OCI-LY7 (cell line): ENCODE data around the gene DISC1. TPM values are rescaled to one million over a fixed set of nuclear protein-coding genes. Genes with fewer than 3 reads are reported as not detected.

ENCODE experiments used
- BruUV-seq: library from RNA; stranded (reverse); fragments of 400-500 nt; replicated peaks from 2 replicates; lab custom pipeline; 2021; lab: Mats Ljungman, UMichigan
- CTCF ChIA-PET: fragments of 300-600 bp; sonication (Branson Sonifier 250); formaldehyde crosslinking; loops from one replicate; lab custom pipeline; 2022; ENCODE audit warnings: antibody characterized with exemption; ENCODE audit not compliant: unreplicated experiment; lab: Charles Lee
- POLR2A ChIA-PET: fragments of 300-600 bp; sonication (Branson Sonifier 250); formaldehyde crosslinking; loops from one replicate; lab custom pipeline; 2022; ENCODE audit warnings: antibody characterized with exemption; lab: Charles Lee
- DNase-seq: peaks from one replicate; pipeline ENCODE4 v3.0.0-alpha.2; 2015; ENCODE audit warnings: low spot score
- H2AFZ ChIP-seq: fragments of 200-600 bp; sonication (generic), shearing (Covaris generic); 2 replicates; pipeline ENCODE4 v1.6.1; 2014; ENCODE audit warnings: mild to moderate bottlenecking, antibody characterized with exemption, low read length, moderate library complexity
- H3K27ac ChIP-seq: fragments of 200-600 bp; sonication (generic); 2 replicates; pipeline ENCODE4 v1.5.1; 2014; ENCODE audit warnings: mixed run types, low read depth, mild to moderate bottlenecking, moderate library complexity, low read length, inconsistent platforms; ENCODE audit not compliant: poor library complexity, severe bottlenecking
- H3K36me3 ChIP-seq: fragments of 200-600 bp; sonication (generic); 2 replicates; pipeline ENCODE4 v1.6.1; 2014; ENCODE audit warnings: mild to moderate bottlenecking, antibody characterized with exemption, low read length, moderate library complexity, mixed read lengths; ENCODE audit not compliant: insufficient read depth
- H3K4me1 ChIP-seq: fragments of 200-600 bp; sonication (generic); 2 replicates; pipeline ENCODE4 v1.5.1; 2014; ENCODE audit warnings: mild to moderate bottlenecking, low read length; ENCODE audit not compliant: insufficient read depth, poor library complexity, severe bottlenecking
- H3K4me2 ChIP-seq: fragments of 200-600 bp; sonication (generic); 2 replicates; pipeline ENCODE4 v1.6.1; 2014; ENCODE audit warnings: mild to moderate bottlenecking, low read length
- H3K4me3 ChIP-seq: fragments of 200-600 bp; sonication (generic); 2 replicates; pipeline ENCODE4 v1.5.1; 2014; ENCODE audit warnings: mild to moderate bottlenecking, low read depth, low read length; ENCODE audit not compliant: poor library complexity, severe bottlenecking
- H3K79me2 ChIP-seq: fragments of 200-600 bp; sonication (generic); 2 replicates; pipeline ENCODE4 v1.6.1; 2016; ENCODE audit warnings: low read depth, mild to moderate bottlenecking, low read length, moderate library complexity, mixed read lengths; ENCODE audit not compliant: insufficient read depth
- H3K9me2 ChIP-seq: fragments of 200-600 bp; sonication (generic); 2 replicates; pipeline ENCODE4 v1.6.1; 2016; ENCODE audit warnings: mild to moderate bottlenecking, low read length, mixed read lengths; ENCODE audit not compliant: insufficient read depth
- H3K9me3 ChIP-seq: fragments of 200-600 bp; sonication (generic); 2 replicates; pipeline ENCODE4 v1.6.1; 2014; ENCODE audit warnings: mild to moderate bottlenecking, mixed run types, low read length, mixed read lengths
- H4K20me1 ChIP-seq: fragments of 200-600 bp; sonication (generic); 2 replicates; pipeline ENCODE4 v1.6.1; 2014; ENCODE audit warnings: mild to moderate bottlenecking, antibody characterized with exemption, low read length, moderate library complexity, mixed read lengths; ENCODE audit not compliant: insufficient read depth
- EZH2phosphoT487 ChIP-seq: fragments of 200-600 bp; sonication (generic); IDR thresholded peaks from 2 replicates; pipeline ENCODE4 v1.6.1; 2018; ENCODE audit warnings: low read depth, borderline replicate concordance, mild to moderate bottlenecking, mixed run types, antibody characterized with exemption, low read length, moderate library complexity, mixed read lengths
- intact Hi-C: fragments of 100-400 bp; cut with micrococcal nuclease; formaldehyde crosslinking; loops from one replicate; pipeline ENCODE4 v1.10.0; 2022; ENCODE audit not compliant: unreplicated experiment
- total RNA-seq, 2 experiments: library from RNA; depleted of rRNA in 1 of 2; stranded (reverse); fragments of >200 nt in 1 of 2; shearing (Covaris generic) in 1 of 2; gene quantifications; 2 replicates each; pipeline ENCODE4 v1.2.3, GENCODE V29; 2014 to 2022
- TF ChIP-seq, protein P1 (sequence below): fragments of 200-600 bp; sonication (generic); conservative IDR thresholded peaks from 2 replicates; pipeline ENCODE4 v1.5.1; 2014; ENCODE audit warnings: mild to moderate bottlenecking, antibody characterized with exemption, low read length, moderate library complexity, mixed read lengths

Gene DISC1
- total RNA-seq, 2 experiments from 2014 or later, result 0.91 TPM; not detected in 1

DNA sequence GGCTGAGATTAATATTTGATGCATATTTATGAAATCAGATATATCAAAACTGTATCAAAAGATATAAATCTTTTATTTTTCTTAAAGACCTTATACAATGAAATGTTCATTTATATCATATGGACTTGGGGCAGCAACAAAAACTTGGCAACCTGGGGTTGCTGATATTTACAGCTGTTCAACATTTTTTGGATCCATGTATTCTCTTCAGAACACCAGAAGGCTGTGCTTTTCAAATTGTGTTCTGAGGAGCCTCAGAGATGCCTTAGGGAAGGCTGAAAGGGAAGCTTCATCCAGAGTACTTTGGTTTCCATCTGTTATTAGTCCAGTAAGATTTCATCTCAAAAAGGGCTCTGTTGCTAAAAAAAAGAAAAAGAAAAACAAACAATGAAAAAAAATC is 94.8 kb downstream of the DISC1 start:
- H3K36me3 ChIP-seq, result no peaks in the 10 kb centered on the region
- no peaks in the 10 kb centered on the region for H3K79me2 ChIP-seq
- H3K4me3 ChIP-seq, result no peak overlapping the region
- H3K27ac ChIP-seq, result no peak overlapping the region
- TF ChIP-seq EZH2phosphoT487, result no peak
- TF ChIP-seq, protein P1, sequence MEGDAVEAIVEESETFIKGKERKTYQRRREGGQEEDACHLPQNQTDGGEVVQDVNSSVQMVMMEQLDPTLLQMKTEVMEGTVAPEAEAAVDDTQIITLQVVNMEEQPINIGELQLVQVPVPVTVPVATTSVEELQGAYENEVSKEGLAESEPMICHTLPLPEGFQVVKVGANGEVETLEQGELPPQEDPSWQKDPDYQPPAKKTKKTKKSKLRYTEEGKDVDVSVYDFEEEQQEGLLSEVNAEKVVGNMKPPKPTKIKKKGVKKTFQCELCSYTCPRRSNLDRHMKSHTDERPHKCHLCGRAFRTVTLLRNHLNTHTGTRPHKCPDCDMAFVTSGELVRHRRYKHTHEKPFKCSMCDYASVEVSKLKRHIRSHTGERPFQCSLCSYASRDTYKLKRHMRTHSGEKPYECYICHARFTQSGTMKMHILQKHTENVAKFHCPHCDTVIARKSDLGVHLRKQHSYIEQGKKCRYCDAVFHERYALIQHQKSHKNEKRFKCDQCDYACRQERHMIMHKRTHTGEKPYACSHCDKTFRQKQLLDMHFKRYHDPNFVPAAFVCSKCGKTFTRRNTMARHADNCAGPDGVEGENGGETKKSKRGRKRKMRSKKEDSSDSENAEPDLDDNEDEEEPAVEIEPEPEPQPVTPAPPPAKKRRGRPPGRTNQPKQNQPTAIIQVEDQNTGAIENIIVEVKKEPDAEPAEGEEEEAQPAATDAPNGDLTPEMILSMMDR, result no peak
- H3K9me2 ChIP-seq, result no peaks in the 10 kb centered on the region
- no peak overlapping the region for H2AFZ ChIP-seq
- no peaks in the 10 kb centered on the region for H4K20me1 ChIP-seq
- CTCF ChIA-PET, result no interaction called here
- POLR2A ChIA-PET, result interaction anchor here (1.5 kb wide), 1 partner anchor 13 kb away, joined by 5 read pairs; no protein-coding TSS in a partner anchor
- no TSS peak for BruUV-seq
- H3K9me3 ChIP-seq, result no peaks in the 10 kb centered on the region
- no peaks in the 10 kb centered on the region for H3K4me1 ChIP-seq
- intact Hi-C loops, result no loop called here
- no peak overlapping the region for H3K4me2 ChIP-seq
- DNase-seq, result no peak

DNA sequence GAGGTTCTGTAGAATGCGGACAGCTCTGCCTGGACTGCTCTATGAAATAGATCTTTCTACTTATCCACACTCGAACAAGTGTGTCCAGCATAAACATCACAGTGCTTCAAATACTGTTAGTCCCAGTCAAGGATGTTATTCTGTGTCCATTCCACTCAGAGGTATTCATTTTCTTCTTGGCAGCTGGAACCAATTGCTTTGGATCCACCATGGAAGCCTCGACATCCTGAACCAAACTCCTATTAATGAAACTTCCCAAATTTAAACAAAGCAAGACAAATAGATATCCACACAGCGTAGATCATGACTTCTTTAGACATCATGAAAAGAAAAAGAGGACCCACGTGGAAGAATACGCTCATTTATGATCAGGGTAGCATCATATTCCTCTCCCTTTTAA is 95.8 kb downstream of the DISC1 start:
- no peak for TF ChIP-seq EZH2phosphoT487
- TF ChIP-seq, protein P1, result no peak

DNA sequence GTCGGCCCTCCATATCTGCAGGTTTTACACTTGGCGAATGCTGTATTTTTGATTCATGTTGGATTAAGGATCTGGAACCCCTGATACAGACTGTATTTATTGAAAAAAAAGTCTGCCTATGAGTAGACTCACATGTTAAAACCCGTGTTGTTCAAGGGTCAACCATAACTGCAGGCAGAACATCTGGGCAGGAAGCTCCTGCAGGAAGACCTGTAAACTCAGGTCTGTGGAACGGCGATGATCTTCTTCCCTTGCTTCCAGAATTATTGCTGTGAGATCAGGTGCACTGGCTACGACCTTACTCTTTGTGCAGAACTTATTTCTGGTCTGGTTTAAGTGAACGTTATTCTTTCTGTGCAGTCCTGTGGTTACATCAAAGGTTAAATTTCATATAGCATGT is 96.6 kb downstream of the DISC1 start:
- BruUV-seq, result no TSS peak
- no peak overlapping the region for H2AFZ ChIP-seq
- intact Hi-C loops, result no loop called here

More for the DNA sequence above, 95.8 kb downstream of the DISC1 start:
- BruUV-seq, result no TSS peak
- Histone ChIP-seq H3K4me1 (no peaks in the 10 kb centered on the region), H2AFZ (no peak overlapping the region), H4K20me1 (no peaks in the 10 kb centered on the region), H3K27ac (no peak overlapping the region), H3K9me2 (no peaks in the 10 kb centered on the region), H3K9me3 (no peaks in the 10 kb centered on the region), H3K79me2 (no peaks in the 10 kb centered on the region), H3K4me3 (no peak overlapping the region), H3K36me3 (no peaks in the 10 kb centered on the region), H3K4me2 (no peak overlapping the region)
- POLR2A ChIA-PET, result interaction anchor here (0.6 kb wide), 1 partner anchor 1077 kb away, joined by 9 read pairs; no protein-coding TSS in a partner anchor
- no peak for DNase-seq
- intact Hi-C loops, result no loop called here
- CTCF ChIA-PET, result no interaction called here

More for the DNA sequence above, 96.6 kb downstream of the DISC1 start:
- ChIA-PET CTCF (no interaction called here), POLR2A (no interaction called here)
- no peaks in the 10 kb centered on the region for H3K79me2 ChIP-seq
- H4K20me1 ChIP-seq, result no peaks in the 10 kb centered on the region
- no peaks in the 10 kb centered on the region for H3K9me2 ChIP-seq
- H3K9me3 ChIP-seq, result no peaks in the 10 kb centered on the region
- no peak overlapping the region for H3K27ac ChIP-seq
- no peak for TF ChIP-seq EZH2phosphoT487
- TF ChIP-seq, protein P1, result no peak
- no peaks in the 10 kb centered on the region for H3K4me1 ChIP-seq
- H3K4me3 ChIP-seq, result no peak overlapping the region
- H3K4me2 ChIP-seq, result no peak overlapping the region
- no peaks in the 10 kb centered on the region for H3K36me3 ChIP-seq
- no peak for DNase-seq
